GM21447 (cell line): Measurements from ENCODE around the gene ALPI.

Experiments used
- ATAC-seq: cut with Tn5 transposase; IDR thresholded peaks from one replicate; pipeline ENCODE4 v1.9.1; 2021; ENCODE audit not compliant: unreplicated experiment

The ALPI gene

GRCh38 chr2:232483923-232484627, 28.1 kb downstream of the ALPI start:
- ATAC-seq: no peak

DNA sequence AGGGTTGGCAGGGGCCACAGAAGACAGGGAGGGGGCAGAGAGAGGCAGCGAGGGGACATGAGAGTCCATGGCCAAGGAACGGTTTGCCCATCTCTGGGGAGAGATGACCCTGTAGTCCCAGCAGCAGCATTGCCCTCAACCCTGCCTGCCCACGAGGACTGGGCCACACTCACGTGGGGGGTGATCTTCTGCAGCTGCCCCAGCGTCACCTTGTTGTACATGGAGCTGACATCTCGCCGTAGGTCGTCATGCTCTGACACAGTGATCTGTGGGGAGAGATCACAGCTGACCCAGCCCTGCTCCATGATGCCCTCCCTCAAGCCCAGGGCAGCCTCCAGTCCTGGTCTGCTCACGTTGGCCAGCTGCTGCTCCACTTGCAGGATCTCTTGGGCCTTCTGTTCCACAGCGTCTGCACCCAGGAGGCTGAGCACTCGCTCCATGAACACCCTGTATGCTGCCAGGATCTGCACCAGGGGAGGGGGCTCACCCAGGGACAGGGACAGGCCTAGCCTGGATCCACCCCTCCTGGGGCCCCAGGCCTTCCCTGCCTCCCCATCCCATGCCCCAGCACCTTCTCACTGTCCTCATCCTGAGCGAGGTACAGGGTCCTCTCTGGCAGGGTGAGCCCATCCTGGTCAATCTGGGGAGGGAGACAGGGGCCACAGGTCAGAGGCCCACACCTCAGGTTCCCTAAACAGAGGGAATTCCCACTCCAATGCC, 28.8 kb downstream of the ALPI start:
- no peak for ATAC-seq

DNA sequence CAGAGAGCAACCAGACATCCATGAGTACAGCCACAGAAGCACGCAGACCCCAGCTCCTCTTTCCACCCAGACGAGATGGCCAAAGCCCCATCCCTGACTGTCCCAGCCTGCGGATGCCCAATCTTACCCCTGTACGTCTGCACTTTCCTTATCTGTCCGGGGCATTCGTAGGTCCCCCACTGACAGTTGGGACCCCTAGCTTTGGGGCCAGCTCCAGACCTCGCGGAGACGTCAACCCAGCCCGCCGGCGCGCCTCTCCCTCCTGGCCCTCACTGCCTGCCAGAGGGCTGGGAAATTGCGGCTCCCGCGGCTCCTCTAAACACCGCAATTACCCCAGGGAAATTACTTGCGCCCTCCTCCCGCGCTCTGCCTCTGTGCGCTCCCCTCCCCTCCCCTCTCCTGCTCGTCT, 29.4 kb downstream of the ALPI start:
- no peak for ATAC-seq

DNA sequence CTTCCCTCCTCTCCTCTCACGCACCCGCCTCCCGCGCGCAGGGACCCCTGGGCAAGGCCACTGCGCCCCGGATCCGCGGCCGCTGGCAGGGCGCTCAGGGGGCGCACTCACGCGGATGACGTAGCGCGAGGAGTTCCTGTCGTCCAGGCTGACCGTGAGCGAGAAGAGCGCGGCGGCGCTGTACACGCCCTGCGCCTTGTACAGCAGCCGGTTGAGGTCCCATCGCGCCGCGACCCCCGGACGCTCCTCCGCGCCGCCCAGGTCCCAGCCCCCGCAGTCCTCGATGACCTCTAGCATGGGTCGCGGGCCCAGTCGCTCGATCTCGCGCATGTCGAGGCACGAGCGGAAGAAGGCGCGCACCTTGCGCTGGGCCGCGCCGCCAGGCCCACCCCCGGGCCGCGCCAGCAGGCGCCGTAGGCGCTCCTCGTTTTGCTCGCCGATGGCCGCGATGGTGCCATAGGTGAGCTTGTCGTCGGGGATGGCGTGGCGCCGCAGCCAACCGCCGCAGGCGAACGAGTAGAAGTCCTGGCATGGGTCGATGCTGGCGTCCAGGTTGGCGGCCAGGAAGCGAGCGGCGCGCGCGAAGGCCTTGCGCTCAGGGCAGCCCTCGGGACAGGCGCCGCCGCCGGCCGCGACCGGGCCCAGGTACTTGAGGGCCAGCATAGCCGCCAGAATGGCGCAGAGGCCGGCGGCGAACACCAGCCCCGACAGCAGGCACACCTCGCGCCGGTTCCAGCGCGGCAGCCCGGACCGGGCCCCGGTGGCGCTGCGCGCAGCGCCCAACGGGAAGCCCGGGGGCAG, 30.0 kb downstream of the ALPI start:
- ATAC-seq: no peak

- ATAC-seq: no peak
Observed at GRCh38 chr2:232486558-232487384, 30.8 kb downstream of the ALPI start.

- no peak for ATAC-seq
Observed at GRCh38 chr2:232487385-232488096, 31.6 kb downstream of the ALPI start, which contains the start of gene ECEL1. Gene ECEL1, minus strand, starts transcription at chr2:232487834. Its CDS starts 1,181 bp downstream, at chr2:232486653.

- no peak for ATAC-seq
Observed at GRCh38 chr2:232488097-232488711, 32.3 kb downstream of the ALPI start.

GRCh38 chr2:232488721-232489300, 32.9 kb downstream of the ALPI start:
- ATAC-seq: no peak

GRCh38 chr2:232489516-232490220, 33.7 kb downstream of the ALPI start:
- no peak for ATAC-seq

DNA sequence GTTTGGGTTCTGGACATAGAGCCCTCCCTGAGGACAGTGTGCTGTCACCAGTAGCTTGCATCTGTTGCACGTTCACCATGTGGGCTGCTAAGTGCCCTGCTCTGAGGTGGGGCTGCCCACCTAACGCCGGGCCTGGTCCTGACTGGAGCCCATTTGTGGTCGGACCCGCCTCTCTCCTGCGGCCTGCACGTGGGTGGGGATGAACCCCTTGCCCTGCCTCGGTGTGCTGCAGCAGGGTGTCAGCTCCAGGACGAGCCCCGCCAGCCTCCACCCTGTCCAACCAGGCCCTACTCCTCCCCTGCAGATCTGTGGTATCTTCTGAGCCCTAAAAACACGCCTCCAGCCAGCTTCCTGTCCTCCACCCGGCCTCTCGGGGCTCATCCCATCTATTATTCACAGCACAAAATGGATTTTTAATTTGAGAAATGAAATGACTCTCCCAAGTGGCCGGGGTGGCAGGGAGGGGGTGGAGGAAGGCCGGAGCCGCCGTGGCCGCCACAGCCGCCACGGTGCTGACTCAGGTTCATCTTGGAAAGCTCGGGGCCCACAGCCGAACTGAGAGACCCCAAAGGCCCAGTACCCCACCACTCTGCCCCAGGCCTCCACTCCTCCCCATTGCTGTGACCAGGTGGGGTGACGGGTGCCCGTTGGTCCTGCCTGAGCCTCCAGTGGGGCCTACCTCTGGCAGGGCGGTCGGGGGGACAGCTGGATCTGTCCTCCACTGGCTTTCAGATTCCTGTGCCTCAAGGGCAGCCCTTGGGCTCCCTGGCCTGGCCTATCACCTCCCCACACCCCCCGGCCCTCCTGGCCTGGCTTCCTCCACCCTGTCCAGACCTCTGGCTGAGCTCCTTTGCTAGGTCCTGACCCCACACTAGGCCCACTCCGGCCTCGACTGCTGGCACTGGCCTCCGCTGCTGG, 34.5 kb downstream of the ALPI start:
- no peak for ATAC-seq

DNA sequence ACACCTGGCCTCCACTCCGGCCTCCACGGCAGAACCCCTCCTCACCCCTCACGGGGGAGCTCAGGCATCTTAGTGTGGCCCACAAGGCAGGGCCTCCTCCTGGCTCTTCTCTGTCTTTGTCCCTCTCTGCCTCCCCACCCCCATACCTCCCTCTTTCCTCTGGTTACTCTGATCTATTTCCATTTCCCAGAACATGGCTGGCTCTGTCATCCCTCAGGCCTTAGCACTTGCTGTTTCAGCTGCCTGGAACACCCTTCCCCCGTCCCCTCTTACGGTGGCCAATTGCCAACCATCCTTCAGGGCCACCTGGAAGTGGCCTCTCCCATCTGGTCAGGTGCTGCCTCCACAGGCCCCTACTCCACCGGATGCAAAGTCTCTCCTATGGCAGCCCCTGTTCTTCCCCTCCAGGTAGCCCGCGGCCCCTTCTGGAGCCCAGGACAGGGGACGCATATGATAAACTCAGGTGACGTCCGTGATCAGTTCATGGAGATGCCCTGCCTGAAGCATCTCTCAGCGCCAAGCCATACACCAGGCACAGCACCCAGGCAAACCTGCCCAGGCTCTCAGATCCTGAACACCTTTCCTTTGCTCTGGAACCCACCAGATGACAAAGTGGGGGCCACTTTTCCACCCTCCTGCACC, 35.3 kb downstream of the ALPI start:
- ATAC-seq: no peak

DNA sequence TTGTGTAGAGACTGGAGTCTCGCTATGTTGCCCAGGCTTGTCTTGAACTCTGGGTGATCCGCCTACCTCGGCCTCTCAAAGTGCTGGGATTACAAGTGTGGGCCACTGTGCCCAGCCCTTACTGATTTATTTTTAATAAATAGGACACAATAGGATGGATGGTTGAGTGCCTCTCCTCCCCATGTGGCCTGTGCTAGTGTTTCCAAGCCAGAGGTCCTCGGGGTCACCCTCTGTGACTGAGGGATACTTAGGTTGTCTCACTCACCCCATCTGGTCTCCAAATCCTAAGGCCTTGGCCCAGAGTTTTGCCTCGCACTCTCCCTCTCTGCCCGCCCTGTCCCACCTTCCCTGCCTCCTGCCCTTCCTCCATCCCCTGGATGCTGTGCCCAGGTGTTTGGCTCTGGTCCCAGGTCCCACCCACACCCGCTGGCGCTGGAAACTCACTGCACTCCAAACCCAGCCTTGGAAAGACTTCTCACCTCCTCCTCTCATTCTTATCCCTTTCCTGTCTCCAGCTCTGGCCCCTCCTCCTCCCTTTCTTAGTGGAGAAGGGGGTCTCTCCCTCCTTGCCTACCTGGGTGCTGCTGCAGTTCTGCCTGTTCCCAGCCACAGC, 36.4 kb downstream of the ALPI start:
- no peak for ATAC-seq

GRCh38 chr2:232492963-232493700, 37.2 kb downstream of the ALPI start:
- ATAC-seq: no peak

DNA sequence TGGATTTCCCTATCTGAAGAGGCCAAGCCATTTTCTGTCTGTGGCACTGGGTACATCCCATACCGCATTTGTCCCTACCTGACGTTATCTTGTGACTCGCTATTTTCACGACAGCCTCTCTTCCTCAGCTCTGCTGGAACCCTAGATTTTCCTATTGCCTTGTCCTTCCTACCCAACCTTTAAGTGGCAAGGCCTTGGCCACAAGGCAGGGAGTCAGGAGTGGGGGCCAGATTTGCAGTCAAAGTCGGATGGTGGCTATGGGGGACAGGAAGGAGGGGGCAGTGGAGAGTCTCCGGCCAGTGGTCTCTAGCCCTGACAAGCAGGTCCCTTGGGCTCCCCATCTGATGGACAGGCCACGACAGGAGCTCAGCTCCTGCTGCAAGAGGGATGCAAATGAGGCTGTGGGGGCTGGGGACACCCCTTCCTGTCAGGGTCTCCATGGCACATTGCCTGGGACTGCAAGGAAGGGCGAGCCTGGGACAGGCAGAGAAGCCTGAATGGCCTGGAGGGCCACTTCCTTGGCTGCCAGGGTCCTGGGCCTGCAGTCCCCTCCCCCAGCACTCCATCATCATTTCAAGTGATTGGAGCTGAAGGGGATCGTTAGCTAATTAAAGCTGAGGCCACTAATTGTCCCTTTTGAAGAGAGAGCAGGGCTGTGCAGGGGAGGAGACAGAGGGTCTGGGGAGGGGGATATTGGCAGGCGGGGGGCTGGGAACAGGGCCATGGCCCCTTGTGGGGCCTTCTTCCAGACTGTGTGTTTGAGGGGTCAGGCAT, 37.9 kb downstream of the ALPI start:
- no peak for ATAC-seq

GRCh38 chr2:232494542-232494941, 38.6 kb downstream of the ALPI start:
- no peak for ATAC-seq
